Fibroblast of skin of left quadriceps (primary cell): ENCODE results near the gene SEPTIN7.

Experiments used
- DNase-seq, 2 experiments: peaks; one replicate each; pipeline ENCODE4 v3.0.0-alpha.2; 2013; ENCODE audit warnings: low read depth in 2 of 2

Gene SEPTIN7

DNA sequence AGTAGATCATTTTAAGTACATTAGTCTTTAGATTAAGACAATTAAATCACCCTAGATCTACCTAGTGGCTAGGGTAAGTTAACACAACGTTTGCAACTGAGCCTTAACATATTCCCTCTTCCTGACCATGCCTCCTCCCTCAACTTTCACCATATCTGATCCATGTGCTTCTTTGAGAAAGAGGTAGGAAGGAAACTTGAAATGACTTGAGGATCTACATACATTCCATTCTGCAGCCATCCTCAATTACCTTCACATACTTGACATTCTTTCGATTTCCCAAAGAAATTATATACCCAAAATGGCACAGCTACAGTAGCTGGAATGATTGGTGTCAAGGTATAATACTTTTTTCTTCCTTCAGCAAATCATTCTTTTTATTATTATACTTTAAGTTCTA, 12.9 kb upstream of the SEPTIN7 start:
- no peak for DNase-seq

DNA sequence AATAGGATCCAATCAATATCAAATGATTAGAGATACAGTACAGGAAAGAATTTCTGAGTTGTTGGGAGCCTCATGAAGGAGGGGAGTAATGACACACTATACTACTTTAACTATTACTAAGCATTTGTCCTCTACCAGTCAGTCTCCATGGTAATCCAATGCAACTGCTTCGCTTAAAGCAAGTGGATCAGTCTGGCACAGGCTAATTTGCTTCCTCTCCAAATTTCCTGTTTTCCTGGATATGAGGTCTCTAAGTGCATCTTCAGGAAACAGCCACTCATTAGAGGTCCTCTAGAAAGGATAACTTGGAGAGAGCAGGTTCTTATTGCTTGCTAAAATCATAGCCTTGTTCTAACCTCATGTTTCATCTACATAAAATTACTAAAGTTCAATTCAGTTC, 8.4 kb upstream of the SEPTIN7 start:
- DNase-seq = no peak

DNA sequence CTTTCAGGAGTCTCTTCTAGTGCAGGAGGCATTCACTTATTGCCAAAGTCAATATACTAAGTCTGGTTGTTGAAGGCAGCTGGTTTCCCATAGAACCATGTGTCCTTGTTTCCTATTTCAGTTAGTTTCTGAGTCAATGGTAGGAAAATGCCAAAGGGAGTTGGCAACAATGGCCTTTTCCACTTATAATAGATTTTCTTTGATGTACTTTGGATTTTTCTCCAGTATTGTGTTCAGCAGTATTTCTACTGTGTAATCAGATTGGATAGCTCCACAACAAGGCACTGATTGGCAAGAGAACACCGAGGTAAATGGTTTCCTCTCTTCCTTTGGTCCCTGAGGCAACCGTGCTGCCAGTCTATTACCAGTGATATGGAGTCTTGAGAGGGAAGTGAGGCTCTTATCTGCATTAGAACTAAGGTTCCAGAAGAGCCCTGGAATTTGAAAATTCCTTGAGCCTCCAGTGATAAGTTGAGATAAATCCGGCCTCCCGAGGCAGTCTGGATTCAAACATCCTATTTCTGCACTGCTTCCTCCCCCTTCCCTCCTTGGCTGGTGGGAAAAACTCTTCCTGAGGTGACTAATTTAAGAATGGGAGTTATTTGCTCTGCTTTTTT, 7.9 kb upstream of the SEPTIN7 start:
- no peak for DNase-seq

- DNase-seq = no peak
Observed at GRCh38 chr7:35797311-35797710, 3.5 kb upstream of the SEPTIN7 start.

GRCh38 chr7:35799846-35800717, 775 bp upstream of the SEPTIN7 start:
- DNase-seq = peak; percentile 75 to 76

- DNase-seq = peak; percentile 42 to 53
Observed at GRCh38 chr7:35801392-35802101, 690 bp downstream of the SEPTIN7 start.

DNA sequence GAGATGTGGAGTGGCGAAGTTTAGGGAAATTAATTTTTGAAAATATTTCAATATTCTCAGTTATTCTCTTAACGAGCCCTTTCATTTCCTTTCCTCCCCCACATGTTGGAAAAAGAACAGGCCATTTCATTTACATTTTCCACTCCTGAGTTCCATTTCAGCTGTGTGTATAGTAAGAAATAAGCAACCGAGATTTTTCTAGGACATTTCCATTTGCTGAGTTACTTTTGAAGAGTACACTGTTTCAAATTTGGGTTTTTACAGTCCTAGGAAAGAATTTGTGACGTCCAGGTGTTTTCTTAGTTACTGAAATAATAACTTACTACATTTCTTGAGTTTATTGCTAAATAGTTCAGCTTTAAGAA, 1.2 kb downstream of the SEPTIN7 start:
- DNase-seq = no peak

- no peak for DNase-seq
Observed at GRCh38 chr7:35802649-35803048, 1.8 kb downstream of the SEPTIN7 start.

GRCh38 chr7:35804231-35804970, 3.5 kb downstream of the SEPTIN7 start:
- DNase-seq = no peak

GRCh38 chr7:35805876-35806275, 5.0 kb downstream of the SEPTIN7 start:
- DNase-seq = no peak

DNA sequence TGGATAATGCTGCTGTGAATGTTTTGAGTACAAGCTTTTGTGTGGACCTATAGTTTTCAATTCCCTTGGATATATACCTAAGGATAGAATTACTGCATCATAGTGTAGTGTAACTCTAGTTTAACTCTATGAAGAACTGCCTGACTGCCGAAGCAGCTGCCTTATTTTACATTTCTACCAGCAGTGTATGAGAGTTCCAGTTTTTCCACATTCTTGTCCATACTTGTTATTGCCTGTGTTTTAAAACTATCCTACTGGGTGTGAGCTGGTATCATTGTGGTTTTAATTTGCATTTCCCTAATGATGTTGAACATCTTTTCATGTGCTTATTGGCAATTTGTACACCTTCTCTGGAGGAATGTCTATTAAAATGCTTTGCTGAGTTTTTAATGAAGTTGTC, 15.7 kb downstream of the SEPTIN7 start:
- no peak for DNase-seq

DNA sequence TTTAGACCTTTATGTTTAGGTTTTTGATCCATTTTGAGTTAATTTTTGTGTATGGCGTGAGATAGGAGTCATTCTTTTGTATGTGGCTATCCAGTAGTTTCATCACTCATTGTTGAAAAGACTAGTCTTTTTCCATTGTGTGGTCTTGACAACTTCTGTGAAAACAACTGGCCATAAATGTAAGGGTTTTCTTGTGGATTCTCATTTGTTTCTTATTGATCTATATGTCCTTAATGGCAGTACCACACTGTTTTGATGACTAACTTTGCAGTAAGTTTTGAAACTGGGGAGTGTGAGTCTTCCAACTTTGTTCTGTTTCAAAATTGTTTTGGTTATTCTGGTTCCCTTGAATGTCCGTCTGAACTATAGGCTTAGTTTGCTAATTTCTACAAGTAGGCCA, 16.3 kb downstream of the SEPTIN7 start:
- DNase-seq = no peak

- DNase-seq = no peak
Observed at GRCh38 chr7:35817930-35818329, 17.1 kb downstream of the SEPTIN7 start.

- DNase-seq = no peak
Observed at GRCh38 chr7:35818513-35818912, 17.7 kb downstream of the SEPTIN7 start.

DNA sequence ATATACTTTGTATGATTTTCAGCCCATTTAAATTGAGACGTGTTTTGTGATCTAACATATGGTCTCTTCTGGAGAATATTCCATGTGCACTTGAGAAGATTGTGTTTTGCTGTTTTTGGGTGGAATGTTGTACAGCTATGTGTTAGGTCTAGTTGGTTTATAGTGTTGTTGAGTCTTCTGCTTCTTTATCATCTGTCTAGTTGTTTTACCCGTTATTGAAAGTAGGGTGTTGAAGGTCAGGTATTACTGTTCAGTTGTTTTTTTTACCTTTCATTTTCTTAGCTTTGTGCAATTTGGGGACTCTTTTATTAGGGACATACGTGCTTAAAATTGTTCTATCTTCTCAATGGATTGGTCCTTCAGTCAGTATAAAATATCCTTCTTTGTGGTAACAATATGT, 18.5 kb downstream of the SEPTIN7 start:
- no peak for DNase-seq

DNA sequence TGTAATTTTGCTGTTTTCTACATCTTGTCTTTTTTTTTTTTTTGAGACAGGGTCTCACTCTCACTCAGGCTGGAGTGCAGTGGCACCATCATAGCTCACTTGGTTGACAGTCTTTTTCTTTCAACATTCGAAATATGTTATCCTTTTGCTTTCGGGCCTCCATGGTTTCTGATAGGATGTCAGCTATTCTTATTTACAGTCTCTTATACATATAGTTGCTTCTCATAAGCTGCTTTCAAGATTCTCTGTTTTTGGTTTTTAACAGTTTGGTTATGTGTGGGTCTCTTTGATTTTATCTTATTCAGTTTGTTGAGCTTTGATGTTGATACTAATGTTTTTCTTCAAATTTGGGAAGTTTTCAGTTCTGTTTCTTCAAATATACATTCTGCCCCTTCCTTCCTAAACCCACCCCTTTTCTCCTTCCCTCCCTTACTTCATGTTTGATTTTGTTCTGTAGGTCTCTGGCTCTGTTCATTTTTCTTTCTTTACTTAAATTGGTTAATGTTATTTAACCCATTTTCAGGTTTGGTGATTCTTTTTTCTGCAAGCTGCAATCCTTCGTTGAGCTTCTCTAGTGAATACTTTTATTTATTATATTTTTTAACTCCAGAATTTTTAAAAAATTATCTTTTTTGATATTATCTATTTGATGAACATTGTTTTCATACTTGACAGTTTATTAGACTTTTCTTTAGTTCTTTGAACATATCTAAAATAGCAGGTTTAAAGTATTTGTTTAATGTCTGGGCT, 19.3 kb downstream of the SEPTIN7 start:
- no peak for DNase-seq

DNA sequence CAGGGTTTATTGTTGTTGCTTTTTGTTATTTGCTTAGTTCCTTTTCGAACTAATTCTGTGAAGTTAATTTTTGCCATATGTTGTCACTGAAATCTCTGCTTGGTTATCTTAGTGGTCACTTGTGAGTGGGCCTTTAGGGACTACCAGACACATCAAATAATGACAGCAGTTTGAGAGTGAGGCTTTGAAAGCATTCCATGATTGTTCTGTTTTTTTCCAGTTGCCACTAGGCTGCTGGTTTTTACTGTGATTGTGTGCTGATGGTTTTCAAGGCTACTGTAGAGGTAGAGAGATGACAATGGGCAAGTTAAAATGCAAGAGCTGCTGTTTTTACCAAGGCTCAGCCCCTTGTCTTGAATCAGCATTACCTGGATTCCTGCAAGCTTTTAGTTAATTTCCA, 20.0 kb downstream of the SEPTIN7 start:
- DNase-seq = no peak

DNA sequence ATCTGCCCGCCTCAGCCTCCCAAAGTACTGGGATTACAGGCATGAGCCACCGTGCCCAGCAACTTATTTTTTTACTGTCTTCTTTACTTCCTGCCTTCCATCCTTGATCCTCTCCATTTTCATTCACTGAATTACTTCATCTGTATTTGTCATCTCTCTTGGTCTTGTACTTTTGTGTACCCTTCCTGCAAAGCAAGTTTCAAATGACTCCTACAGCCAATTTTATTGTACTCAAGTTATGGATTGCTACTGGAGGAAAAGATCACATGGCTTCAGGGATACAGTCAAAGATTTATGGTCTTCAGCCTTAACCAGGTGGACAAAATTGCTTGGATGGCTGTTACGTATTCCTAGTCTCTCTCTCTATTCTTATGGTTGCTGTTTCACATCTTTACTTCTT, 22.6 kb downstream of the SEPTIN7 start:
- no peak for DNase-seq

- DNase-seq = no peak
Observed at GRCh38 chr7:35825974-35826373, 25.1 kb downstream of the SEPTIN7 start.

GRCh38 chr7:35826751-35827150, 25.9 kb downstream of the SEPTIN7 start:
- DNase-seq = no peak

GRCh38 chr7:35828817-35829216, 28.0 kb downstream of the SEPTIN7 start:
- DNase-seq = no peak
